H9 (cell line): Measurements from ENCODE around the gene PTPRB. TPM values are rescaled to one million over a fixed set of nuclear protein-coding genes. Genes with fewer than 3 reads are reported as not detected.

Source experiments
- DNase-seq: peaks from one replicate; pipeline ENCODE4 v3.0.0-alpha.2; 2017
- H2AFZ ChIP-seq: one replicate; pipeline ENCODE4 v1.6.1; 2013; ENCODE audit warnings: mild to moderate bottlenecking, low read length, control low read depth, moderate library complexity
- H2AK5ac ChIP-seq: 2 replicates; pipeline ENCODE4 v1.6.1; 2013; ENCODE audit warnings: low read length, control low read depth, mixed read lengths; ENCODE audit not compliant: insufficient read length
- H2BK120ac ChIP-seq: one replicate; pipeline ENCODE4 v1.6.1; 2013; ENCODE audit warnings: low read depth, mild to moderate bottlenecking, low read length, control low read depth, inconsistent platforms; ENCODE audit not compliant: poor library complexity, severe bottlenecking
- H2BK12ac ChIP-seq: 2 replicates; pipeline ENCODE4 v1.6.1; 2013; ENCODE audit warnings: low read length, control low read depth, mixed read lengths, low read depth; ENCODE audit not compliant: insufficient read length
- H2BK15ac ChIP-seq: 2 replicates; pipeline ENCODE4 v1.6.1; 2013; ENCODE audit warnings: low read depth, low read length, control low read depth
- H2BK20ac ChIP-seq: one replicate; pipeline ENCODE4 v1.6.1; 2013; ENCODE audit warnings: low read depth, mild to moderate bottlenecking, low read length, control low read depth, inconsistent platforms; ENCODE audit not compliant: poor library complexity, severe bottlenecking
- H2BK5ac ChIP-seq: 2 replicates; pipeline ENCODE4 v1.6.1; 2013; ENCODE audit warnings: low read length, control low read depth, mixed read lengths; ENCODE audit not compliant: insufficient read length
- H3K14ac ChIP-seq: 2 replicates; pipeline ENCODE4 v1.6.1; 2013; ENCODE audit warnings: low read length, control low read depth; ENCODE audit not compliant: insufficient read depth
- H3K18ac ChIP-seq: 2 replicates; pipeline ENCODE4 v1.6.1; 2013; ENCODE audit warnings: low read depth, mild to moderate bottlenecking, mixed read lengths, low read length, control low read depth; ENCODE audit not compliant: insufficient read length
- H3K23ac ChIP-seq: 2 replicates; pipeline ENCODE4 v1.6.1; 2013; ENCODE audit warnings: low read length, control low read depth, mixed read lengths, low read depth; ENCODE audit not compliant: insufficient read length
- H3K23me2 ChIP-seq: 2 replicates; pipeline ENCODE4 v1.6.1; 2013; ENCODE audit warnings: low read depth, mild to moderate bottlenecking, mixed read lengths, low read length, control low read depth; ENCODE audit not compliant: insufficient read length, poor library complexity, severe bottlenecking
- H3K27ac ChIP-seq: 2 replicates; pipeline ENCODE4 v1.5.1; 2013; ENCODE audit warnings: low read length, control low read depth, mixed read lengths, low read depth; ENCODE audit not compliant: insufficient read length
- H3K27me3 ChIP-seq: 2 replicates; pipeline ENCODE4 v1.6.1; 2013; ENCODE audit warnings: low read length, control low read depth, inconsistent platforms; ENCODE audit not compliant: insufficient read depth
- H3K4ac ChIP-seq: 2 replicates; pipeline ENCODE4 v1.6.1; 2013; ENCODE audit warnings: low read depth, mild to moderate bottlenecking, control low read depth, inconsistent platforms, low read length, moderate library complexity
- H3K4me1 ChIP-seq: 2 replicates; pipeline ENCODE4 v1.6.1; 2013; ENCODE audit warnings: low read length, control low read depth, inconsistent platforms; ENCODE audit not compliant: insufficient read depth
- H3K4me2 ChIP-seq: 2 replicates; pipeline ENCODE4 v1.6.1; 2013; ENCODE audit warnings: low read length, control low read depth, mixed read lengths; ENCODE audit not compliant: insufficient read length, insufficient read depth
- H3K56ac ChIP-seq: 2 replicates; pipeline ENCODE4 v1.6.1; 2013; ENCODE audit warnings: low read depth, mild to moderate bottlenecking, mixed read lengths, low read length, control low read depth; ENCODE audit not compliant: insufficient read length
- H3K79me1 ChIP-seq: 2 replicates; pipeline ENCODE4 v1.6.1; 2013; ENCODE audit warnings: low read depth, mild to moderate bottlenecking, moderate library complexity, low read length, control low read depth, inconsistent platforms; ENCODE audit not compliant: insufficient read depth, poor library complexity, severe bottlenecking
- H3K79me2 ChIP-seq: 2 replicates; pipeline ENCODE4 v1.6.1; 2013; ENCODE audit warnings: low read length, control low read depth, inconsistent platforms; ENCODE audit not compliant: insufficient read depth
- H3K9ac ChIP-seq: 2 replicates; pipeline ENCODE4 v1.6.1; 2013; ENCODE audit warnings: low read length, control low read depth, mixed read lengths; ENCODE audit not compliant: insufficient read length; ENCODE audit errors: extremely low read depth
- H3K9me3 ChIP-seq: one replicate; pipeline ENCODE4 v1.6.1; 2013; ENCODE audit warnings: low read depth, low read length, inconsistent platforms; ENCODE audit not compliant: control insufficient read depth
- H3T11ph ChIP-seq: one replicate; pipeline ENCODE4 v1.6.1; 2013; ENCODE audit warnings: mild to moderate bottlenecking, low read length, control low read depth, inconsistent platforms
- H4K20me1 ChIP-seq: one replicate; pipeline ENCODE4 v1.6.1; 2013; ENCODE audit not compliant: control insufficient read depth, insufficient read length, insufficient read depth
- H4K5ac ChIP-seq: 2 replicates; pipeline ENCODE4 v1.6.1; 2013; ENCODE audit warnings: low read depth, mild to moderate bottlenecking, mixed read lengths, low read length, control low read depth; ENCODE audit not compliant: insufficient read length
- H4K8ac ChIP-seq: replicated peaks from 2 replicates; pipeline ENCODE4 v1.6.1; 2013; ENCODE audit warnings: low read length, control low read depth, mixed read lengths, low read depth; ENCODE audit not compliant: insufficient read length
- H4K91ac ChIP-seq: 2 replicates; pipeline ENCODE4 v1.6.1; 2013; ENCODE audit warnings: low read depth, mild to moderate bottlenecking, moderate library complexity, mixed read lengths, low read length, control low read depth; ENCODE audit not compliant: insufficient read length
- H3K27ac Mint-ChIP-seq, 3 experiments: 2 replicates in 2 of 3; 3 replicates in 1 of 3; pipeline ENCODE4 v1.8.0; 2020 to 2021; ENCODE audit warnings: mixed read lengths in 3 of 3, mild to moderate bottlenecking in 1 of 3, moderate library complexity in 1 of 3
- H3K27me3 Mint-ChIP-seq: 2 replicates; pipeline ENCODE4 v1.8.0; 2021; ENCODE audit warnings: low read depth, mild to moderate bottlenecking, moderate library complexity, mixed read lengths
- H3K36me3 Mint-ChIP-seq, 3 experiments: 2 replicates in 2 of 3; 3 replicates in 1 of 3; pipeline ENCODE4 v1.8.0; 2020 to 2021; ENCODE audit warnings: low read depth in 3 of 3, mixed read lengths in 3 of 3; ENCODE audit not compliant: insufficient read depth in 1 of 3
- H3K4me1 Mint-ChIP-seq, 2 experiments: 2 replicates each; pipeline ENCODE4 v1.8.0; 2020; ENCODE audit warnings: mixed read lengths in 2 of 2
- H3K4me3 Mint-ChIP-seq, 2 experiments: 2 replicates in 1 of 2; 3 replicates in 1 of 2; pipeline ENCODE4 v1.8.0; 2020 to 2021; ENCODE audit warnings: mild to moderate bottlenecking in 2 of 2, mixed read lengths in 2 of 2, moderate library complexity in 1 of 2
- H3K9me3 Mint-ChIP-seq, 2 experiments: 2 replicates in 1 of 2; 3 replicates in 1 of 2; pipeline ENCODE4 v1.8.0; 2020; ENCODE audit warnings: mild to moderate bottlenecking in 2 of 2, mixed read lengths in 2 of 2, moderate library complexity in 1 of 2
- WGBS: extraction: QIAGEN DNeasy Blood & Tissue Kit; methylation state at CpG from one replicate; pipeline ENCODE4 v1.1.7; 2013; ENCODE audit warnings: missing lambda C conversion rate, low lambda C conversion rate, mixed read lengths; ENCODE audit not compliant: insufficient read length; ENCODE audit errors: extremely low coverage; 5-methylcytosine and 5-hydroxymethylcytosine counted together
- total RNA-seq: library from RNA; stranded (reverse); gene quantifications from 2 replicates; pipeline ENCODE4 v1.2.1, GENCODE V29; 2021
- TF ChIP-seq, protein P1 (sequence below): fragments of 200-600 bp; sonication (generic); conservative IDR thresholded peaks from 3 replicates; pipeline ENCODE4 v1.8.0; 2021; ENCODE audit warnings: antibody characterized with exemption, mild to moderate bottlenecking

Gene PTPRB
- total RNA-seq, 1 experiment from 2014 or later: 1.4 TPM

DNA sequence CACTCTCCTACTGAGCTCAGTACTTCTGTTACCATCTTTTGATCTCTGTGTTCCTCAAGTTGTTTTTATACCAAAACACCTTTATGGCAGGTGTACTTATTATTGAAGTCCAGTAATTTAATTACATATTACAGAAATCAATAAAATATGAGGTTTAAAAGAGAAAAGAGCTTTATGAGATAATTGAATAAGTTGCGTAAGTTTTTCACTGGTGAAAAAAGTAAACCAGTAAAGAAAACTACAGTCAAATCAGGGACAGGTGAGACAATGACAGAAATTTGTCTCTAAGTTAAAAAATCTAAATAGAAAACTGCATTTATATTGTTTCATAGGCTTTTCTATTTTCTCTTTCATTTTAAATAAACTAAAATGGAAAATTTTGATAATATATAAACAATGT, 29.1 kb upstream of the PTPRB start:
- Histone ChIP-seq H3K23me2 (peaks cover 4% of the 10 kb centered on the region), H4K5ac (no peak overlapping the region), H4K20me1 (no peaks in the 10 kb centered on the region), H3K14ac (no peak overlapping the region), H2BK5ac (no peak overlapping the region), H2BK15ac (no peak overlapping the region), H3K79me2 (no peaks in the 10 kb centered on the region), H2AK5ac (no peak overlapping the region), H3K4me2 (no peak overlapping the region), H3K9me3 (no peaks in the 10 kb centered on the region), H2AFZ (no peak overlapping the region), H3K27me3 (no peaks in the 10 kb centered on the region), H3T11ph (no peak overlapping the region), H3K56ac (no peak overlapping the region), H4K8ac (no peak overlapping the region), H2BK20ac (no peak overlapping the region), H3K4me1 (peaks cover 10% of the 10 kb centered on the region; the same call in 1 of the 2 replicates), H3K27ac (no peak overlapping the region), H4K91ac (no peak overlapping the region), H2BK120ac (no peak overlapping the region), H3K9ac (no peak overlapping the region), H2BK12ac (no peak overlapping the region), H3K23ac (no peak overlapping the region), H3K4ac (no peak overlapping the region), H3K79me1 (no peaks in the 10 kb centered on the region), H3K18ac (no peak overlapping the region)
- Mint-ChIP-seq H3K4me3 (no peak overlapping the region), H3K36me3 (no peaks in the 10 kb centered on the region), H3K27ac (no peak overlapping the region), H3K4me1 (peaks cover 20 to 21% of the 10 kb centered on the region in 2 experiments), H3K9me3 (no peaks in the 10 kb centered on the region), H3K27me3 (no peaks in the 10 kb centered on the region)
- DNase-seq: no peak
- TF ChIP-seq, protein P1, sequence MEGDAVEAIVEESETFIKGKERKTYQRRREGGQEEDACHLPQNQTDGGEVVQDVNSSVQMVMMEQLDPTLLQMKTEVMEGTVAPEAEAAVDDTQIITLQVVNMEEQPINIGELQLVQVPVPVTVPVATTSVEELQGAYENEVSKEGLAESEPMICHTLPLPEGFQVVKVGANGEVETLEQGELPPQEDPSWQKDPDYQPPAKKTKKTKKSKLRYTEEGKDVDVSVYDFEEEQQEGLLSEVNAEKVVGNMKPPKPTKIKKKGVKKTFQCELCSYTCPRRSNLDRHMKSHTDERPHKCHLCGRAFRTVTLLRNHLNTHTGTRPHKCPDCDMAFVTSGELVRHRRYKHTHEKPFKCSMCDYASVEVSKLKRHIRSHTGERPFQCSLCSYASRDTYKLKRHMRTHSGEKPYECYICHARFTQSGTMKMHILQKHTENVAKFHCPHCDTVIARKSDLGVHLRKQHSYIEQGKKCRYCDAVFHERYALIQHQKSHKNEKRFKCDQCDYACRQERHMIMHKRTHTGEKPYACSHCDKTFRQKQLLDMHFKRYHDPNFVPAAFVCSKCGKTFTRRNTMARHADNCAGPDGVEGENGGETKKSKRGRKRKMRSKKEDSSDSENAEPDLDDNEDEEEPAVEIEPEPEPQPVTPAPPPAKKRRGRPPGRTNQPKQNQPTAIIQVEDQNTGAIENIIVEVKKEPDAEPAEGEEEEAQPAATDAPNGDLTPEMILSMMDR: no peak
- WGBS: 100% methylated on average over 1 of the region's 1 CpG
